GM18858 (cell line): ENCODE results near the gene CNIH2.
A peak's percentile ranks its signal among the peaks of the same experiment; 100 is the strongest.
"Not testable (repeated sequence)": the region's sequence is repeated elsewhere in the genome, so short reads cannot be mapped to it uniquely, and the experiment has no call there.

Experiments
- ATAC-seq: cut with Tn5 transposase; IDR thresholded peaks from one replicate; pipeline ENCODE4 v1.9.1; 2021; ENCODE audit not compliant: unreplicated experiment

The CNIH2 gene

GRCh38 chr11:66275984-66276612 is 1.9 kb upstream of the CNIH2 start:
- ATAC-seq = no peak

GRCh38 chr11:66276619-66277018 is 1.4 kb upstream of the CNIH2 start:
- ATAC-seq = not testable (repeated sequence)

GRCh38 chr11:66277064-66277463 is 911 bp upstream of the CNIH2 start:
- not testable (repeated sequence) for ATAC-seq

- no peak for ATAC-seq
Observed at GRCh38 chr11:66278363-66279091, 552 bp downstream of the CNIH2 start.

- no peak for ATAC-seq
Observed at GRCh38 chr11:66279092-66279734, 1.2 kb downstream of the CNIH2 start.

GRCh38 chr11:66280428-66280827 is 2.5 kb downstream of the CNIH2 start:
- no peak for ATAC-seq

GRCh38 chr11:66281001-66281400 is 3.0 kb downstream of the CNIH2 start:
- ATAC-seq = no peak

- ATAC-seq = no peak
Observed at GRCh38 chr11:66281776-66282467, 3.9 kb downstream of the CNIH2 start.

DNA sequence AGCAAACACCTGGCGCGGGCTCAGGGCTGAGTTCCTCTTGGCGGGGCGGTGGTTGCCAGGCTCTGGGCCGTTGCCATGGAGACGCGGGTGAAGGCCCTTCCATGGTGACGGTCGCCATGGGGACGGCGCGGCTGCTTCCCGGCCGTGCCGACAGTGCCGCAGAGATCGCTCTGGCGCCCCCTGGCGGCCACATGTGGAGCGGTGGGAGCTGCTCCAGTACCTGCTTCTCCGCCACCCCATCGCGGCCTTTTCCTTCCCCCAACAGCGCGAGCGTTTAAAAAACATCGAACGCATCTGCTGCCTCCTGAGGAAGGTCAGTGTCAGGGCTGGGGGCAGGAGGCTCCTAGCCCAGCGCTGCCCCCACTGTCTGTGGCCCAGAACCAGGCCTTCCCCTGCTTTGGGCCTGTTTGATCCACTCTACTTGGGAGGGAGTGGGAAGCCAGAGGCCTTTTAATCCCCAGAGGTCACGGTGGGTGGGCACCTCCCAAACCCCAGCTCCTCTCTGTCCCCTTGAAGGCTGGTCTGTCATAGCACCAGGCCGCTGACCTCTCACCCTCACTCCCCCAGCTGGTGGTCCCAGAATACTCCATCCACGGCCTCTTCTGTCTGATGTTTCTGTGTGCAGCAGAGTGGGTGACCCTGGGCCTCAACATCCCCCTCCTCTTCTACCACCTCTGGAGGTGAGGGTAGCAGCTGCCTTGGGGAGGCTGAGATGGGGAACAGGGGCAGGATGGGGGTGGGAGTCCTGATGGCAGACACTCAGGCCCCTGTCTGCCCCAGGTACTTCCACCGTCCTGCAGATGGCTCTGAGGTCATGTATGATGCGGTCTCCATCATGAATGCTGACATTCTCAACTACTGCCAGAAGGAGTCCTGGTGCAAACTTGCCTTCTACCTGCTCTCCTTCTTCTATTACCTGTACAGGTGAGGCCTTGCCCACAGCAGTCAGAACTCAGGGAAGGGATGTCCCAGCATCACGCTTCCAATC is 4.8 kb downstream of the CNIH2 start:
- ATAC-seq = peak; percentile 89

- ATAC-seq = no peak
Observed at GRCh38 chr11:66283461-66284105, 5.6 kb downstream of the CNIH2 start.

DNA sequence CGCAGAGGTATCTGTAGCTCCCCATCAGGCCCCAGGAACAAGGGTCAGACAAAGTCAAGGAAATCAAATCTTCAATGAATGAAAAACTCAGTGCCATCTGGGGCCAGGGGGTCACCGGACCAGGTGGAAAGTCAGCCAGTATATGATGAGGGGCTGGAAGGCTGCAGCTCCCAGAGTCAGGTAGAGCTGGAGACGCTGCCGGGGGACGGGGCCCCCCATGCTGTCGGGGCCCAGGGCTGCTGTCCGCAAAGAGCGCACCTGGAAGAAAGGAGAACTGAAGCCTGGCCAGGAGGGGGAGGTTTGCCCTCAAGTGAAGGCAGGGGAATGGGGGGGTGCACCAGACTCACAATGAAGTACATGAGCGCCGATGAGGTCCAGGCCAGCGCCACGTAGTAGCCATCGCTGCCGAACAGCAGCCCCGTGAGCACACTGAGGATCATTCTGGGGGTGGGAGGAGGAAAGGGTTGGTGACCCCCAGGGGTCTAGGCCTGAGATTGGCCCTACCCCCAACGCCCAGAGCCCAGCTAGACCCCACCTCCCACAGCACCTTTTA is 6.6 kb downstream of the CNIH2 start:
- ATAC-seq = no peak

DNA sequence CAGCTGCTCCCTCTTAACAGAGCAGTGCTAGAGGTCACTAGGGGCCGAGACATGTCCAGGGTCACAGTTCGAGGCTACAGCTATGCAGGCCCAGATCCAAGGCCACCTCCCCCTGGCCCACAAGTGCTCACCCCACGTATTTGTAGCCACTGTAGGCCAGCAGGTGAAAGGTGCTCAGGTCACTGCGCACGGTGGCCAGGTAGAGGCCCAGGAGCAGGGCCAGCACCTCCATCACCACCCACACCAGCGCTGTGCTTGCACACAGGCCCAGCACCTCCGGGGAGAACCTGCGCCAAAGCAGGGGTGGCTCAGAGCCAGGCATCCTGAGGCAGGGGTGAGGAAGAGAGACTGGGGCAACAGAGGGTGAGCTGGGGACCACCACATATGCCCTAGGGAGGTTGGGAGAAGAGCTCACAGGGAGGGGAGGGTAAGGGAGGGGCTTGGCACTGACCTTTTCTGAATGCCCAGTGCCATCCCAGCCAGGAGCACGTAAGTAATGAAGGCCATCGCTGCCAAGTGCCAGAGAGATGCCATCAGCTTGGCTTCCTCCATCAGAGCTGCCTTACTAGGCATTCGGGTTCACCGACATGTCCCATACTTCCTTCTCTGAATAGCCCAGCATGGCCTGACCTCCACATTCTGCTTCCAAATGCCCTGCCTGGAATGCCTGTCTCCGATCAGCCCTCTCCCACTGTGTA is 7.4 kb downstream of the CNIH2 start:
- no peak for ATAC-seq

DNA sequence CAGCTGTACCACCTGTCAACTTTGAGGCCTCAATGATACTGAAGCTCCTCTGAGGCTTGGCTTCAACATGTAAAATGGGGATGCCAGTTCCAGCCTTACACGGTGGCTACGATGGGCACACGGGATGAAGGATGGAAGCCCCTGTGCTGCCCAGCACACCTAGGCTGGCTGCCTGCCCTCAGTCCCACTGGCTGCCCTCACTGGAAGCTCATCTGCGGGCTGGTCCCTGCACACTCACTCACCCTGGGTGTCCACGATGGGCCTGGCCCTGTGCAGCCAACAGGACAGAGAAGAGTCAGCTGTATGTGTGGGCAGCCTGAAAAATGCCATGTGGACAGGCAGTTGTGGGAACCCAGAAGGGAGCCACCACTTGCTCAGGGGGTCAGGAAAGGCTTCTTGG is 8.7 kb downstream of the CNIH2 start:
- ATAC-seq = no peak

DNA sequence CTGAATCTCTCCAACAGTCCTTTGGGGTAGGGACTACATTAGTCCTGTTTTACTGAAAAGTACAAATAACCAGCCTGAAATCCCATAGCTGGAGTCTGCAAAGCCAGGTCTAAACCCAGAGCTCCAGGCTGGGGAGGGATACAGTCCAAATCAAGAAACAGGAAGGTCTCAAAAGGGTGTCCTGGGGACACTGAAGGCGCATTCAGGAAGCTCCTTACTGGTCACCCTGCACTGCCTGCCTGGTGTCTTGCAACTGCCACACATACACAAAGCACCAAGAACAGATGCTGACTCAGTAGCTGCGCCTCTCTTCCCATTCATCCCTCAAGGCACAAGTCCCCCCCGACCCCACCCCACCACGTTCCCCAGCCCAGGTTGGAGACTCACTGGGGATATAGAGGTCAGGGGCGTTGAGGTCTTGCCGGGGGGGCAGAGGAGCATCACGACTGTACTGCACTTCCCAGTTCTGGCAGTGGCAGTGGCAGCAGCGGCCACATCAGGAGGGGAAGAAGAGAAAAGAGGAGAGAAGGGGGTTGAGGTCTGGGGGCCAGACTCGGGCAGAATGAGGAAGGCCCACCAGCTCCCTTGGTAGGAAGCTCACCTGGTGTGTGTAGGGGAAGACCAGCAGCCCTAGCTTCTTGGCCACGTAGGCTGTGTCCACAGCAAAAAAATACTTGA is 9.4 kb downstream of the CNIH2 start:
- no peak for ATAC-seq

GRCh38 chr11:66287889-66288670 is 10.1 kb downstream of the CNIH2 start:
- ATAC-seq = no peak

GRCh38 chr11:66288671-66289547 is 10.9 kb downstream of the CNIH2 start, which contains the start of gene YIF1A:
Gene YIF1A (minus strand): TSS chr11:66289143. CDS start chr11:66288985, 158 bp downstream.
- ATAC-seq = peak; percentile 84
